HepG2 (cell line): ENCODE results near the gene PRR33. TPM values are rescaled to one million over a fixed set of nuclear protein-coding genes. Genes with fewer than 3 reads are reported as not detected.

Experiments used
- ATAC-seq: fragments of 200-7000 bp; cut with Tn5 transposase; 3 replicates; pipeline ENCODE4 v1.9.1; 2020; ENCODE audit warnings: mild to moderate bottlenecking, moderate library complexity
- BruUV-seq: library from RNA; stranded (reverse); fragments of 400-500 nt; replicated peaks from 2 replicates; lab custom pipeline; 2021; lab: Mats Ljungman, UMichigan
- CTCF ChIA-PET: fragments of 300-600 bp; formaldehyde crosslinking; extraction: SDS; loops from one replicate; lab custom pipeline; 2021; ENCODE audit warnings: low total read pairs, inconsistent platforms, low intra/inter-chr PET ratio; lab: Yijun Ruan, JAX
- POLR2A ChIA-PET: fragments of 350-600 bp; sonication (Branson Sonifier 250); formaldehyde crosslinking; loops from one replicate; lab custom pipeline; 2020; ENCODE audit warnings: antibody characterized with exemption, inconsistent platforms; lab: Yijun Ruan, JAX
- DNase-seq: peaks from one replicate; pipeline ENCODE4 v3.0.0-alpha.2; 2015; ENCODE audit warnings: low spot score
- FAIRE-seq: peaks from 3 replicates; lab custom pipeline; 2011; peaks lifted over from hg19 to GRCh38; lab: Jason Lieb, UNC
- H2AFZ ChIP-seq: one replicate; pipeline ENCODE4 v1.6.1; 2011; ENCODE audit warnings: low read length, inconsistent platforms
- H3K27ac ChIP-seq: fragments of 300-600 bp; 3 replicates; pipeline ENCODE4 v1.8.0; 2011; ENCODE audit warnings: mixed run types, mild to moderate bottlenecking, mixed read lengths, low read length, inconsistent platforms; ENCODE audit not compliant: insufficient read depth; ENCODE audit errors: extremely low read length
- H3K27me3 ChIP-seq, 2 experiments: fragments of 200-600 bp in 1 of 2; 2 replicates in 1 of 2; 3 replicates in 1 of 2; pipeline versions ENCODE4 v1.6.0 to v1.8.0; 2011; ENCODE audit warnings: low read length in 2 of 2, mild to moderate bottlenecking in 2 of 2, moderate library complexity in 2 of 2, inconsistent platforms in 1 of 2; ENCODE audit not compliant: insufficient read depth in 2 of 2, control insufficient read depth in 1 of 2
- H3K36me3 ChIP-seq, 2 experiments: fragments of 200-600 bp in 1 of 2; replicated peaks in 1 of 2; 2 replicates in 1 of 2; 3 replicates in 1 of 2; pipeline versions ENCODE4 v1.5.1 to v1.8.0; 2011; ENCODE audit warnings: low read length in 2 of 2, inconsistent platforms in 1 of 2; ENCODE audit not compliant: insufficient read depth in 2 of 2, control insufficient read depth in 1 of 2
- H3K4me1 ChIP-seq: 2 replicates; pipeline ENCODE4 v1.5.1; 2012; ENCODE audit warnings: low read length, inconsistent platforms; ENCODE audit not compliant: insufficient read depth
- H3K4me2 ChIP-seq: 2 replicates; pipeline ENCODE4 v1.6.0; 2011; ENCODE audit warnings: low read depth, low read length, inconsistent platforms
- H3K4me3 ChIP-seq, 3 experiments: fragments of 200-600 bp in 1 of 3; sonication (generic), shearing (Covaris generic) in 1 of 3; replicated peaks in 1 of 3; 2 replicates each; pipeline ENCODE4 v1.5.1; 2011 to 2016; ENCODE audit warnings: low read length in 3 of 3, inconsistent platforms in 2 of 3, low read depth in 2 of 3, mild to moderate bottlenecking in 2 of 3, control low read depth in 1 of 3, mixed read lengths in 1 of 3; ENCODE audit not compliant: insufficient read depth in 1 of 3
- H3K79me2 ChIP-seq: one replicate; pipeline ENCODE4 v1.6.1; 2011; ENCODE audit warnings: low read length, inconsistent platforms; ENCODE audit not compliant: insufficient read depth
- H3K9ac ChIP-seq: 2 replicates; pipeline ENCODE4 v1.6.0; 2011; ENCODE audit warnings: mild to moderate bottlenecking, low read depth, low read length, inconsistent platforms; ENCODE audit not compliant: insufficient read depth
- H3K9me3 ChIP-seq: 2 replicates; pipeline ENCODE4 v1.5.1; 2012; ENCODE audit warnings: mild to moderate bottlenecking, low read length
- H4K20me1 ChIP-seq: 2 replicates; pipeline ENCODE4 v1.6.0; 2011; ENCODE audit warnings: inconsistent platforms, mild to moderate bottlenecking, low read length, moderate library complexity; ENCODE audit not compliant: insufficient read depth
- ATAD3A ChIP-seq: sonication (generic); formaldehyde crosslinking; IDR thresholded peaks from 2 replicates; pipeline ENCODE4 v1.4.0; 2020; ENCODE audit warnings: missing genetic modification reagents
- EEA1 ChIP-seq: sonication (generic); formaldehyde crosslinking; IDR thresholded peaks from 2 replicates; pipeline ENCODE4 v1.5.1; 2020; ENCODE audit warnings: mild to moderate bottlenecking, missing genetic modification reagents, borderline replicate concordance
- FIP1L1 ChIP-seq: fragments of 200-400 bp; formaldehyde crosslinking; IDR thresholded peaks from 2 replicates; pipeline ENCODE4 v1.6.1; 2018; ENCODE audit warnings: low read depth, mild to moderate bottlenecking, low read length, moderate library complexity, borderline replicate concordance; ENCODE audit not compliant: insufficient read depth
- HDAC2 ChIP-seq: sonication (generic); formaldehyde crosslinking; IDR thresholded peaks from 2 replicates; pipeline ENCODE4 v1.4.0; 2020; ENCODE audit warnings: missing genetic modification reagents
- HOMEZ ChIP-seq: IDR thresholded peaks from 2 replicates; pipeline ENCODE4 v1.6.1; 2016; ENCODE audit warnings: low read depth
- IRF2 ChIP-seq: IDR thresholded peaks from 2 replicates; pipeline ENCODE4 v1.6.1; 2018; ENCODE audit warnings: missing genetic modification reagents, missing compliant biosample characterization
- MAZ ChIP-seq, 2 experiments: sonication (generic) in 1 of 2; formaldehyde crosslinking in 1 of 2; IDR thresholded peaks; 2 replicates each; pipeline versions ENCODE4 v1.5.0 to v1.6.1; 2012 to 2020; ENCODE audit warnings: low read depth in 2 of 2, mild to moderate bottlenecking in 2 of 2, borderline replicate concordance in 1 of 2, improper control_type of control experiment in 1 of 2, low read length in 1 of 2, missing genetic modification reagents in 1 of 2, moderate library complexity in 1 of 2
- PHB2 ChIP-seq: fragments of 450-650 bp; IDR thresholded peaks from 2 replicates; pipeline ENCODE4 v1.6.1; 2018; ENCODE audit not compliant: partially characterized antibody
- SAP130 ChIP-seq: IDR thresholded peaks from 2 replicates; pipeline ENCODE4 v1.6.1; 2016; ENCODE audit warnings: low read depth
- SKI ChIP-seq: fragments of 450-650 bp; IDR thresholded peaks from one replicate; pipeline ENCODE4 v1.6.1; 2018; ENCODE audit warnings: mild to moderate bottlenecking; ENCODE audit not compliant: partially characterized antibody
- SMARCE1 ChIP-seq: fragments of 450-650 bp; IDR thresholded peaks from 2 replicates; pipeline ENCODE4 v1.6.1; 2017; ENCODE audit warnings: borderline replicate concordance
- TGIF2 ChIP-seq: IDR thresholded peaks from 2 replicates; pipeline ENCODE4 v1.6.1; 2016; ENCODE audit warnings: control low read depth, missing compliant biosample characterization
- ZFP36 ChIP-seq: fragments of 150-350 bp; IDR thresholded peaks from 2 replicates; pipeline ENCODE4 v1.6.1; 2018; ENCODE audit warnings: borderline replicate concordance, low read length, low read depth; ENCODE audit not compliant: partially characterized antibody
- ZHX1 ChIP-seq: sonication (generic); formaldehyde crosslinking; IDR thresholded peaks from 2 replicates; pipeline ENCODE4 v1.8.1; 2022; ENCODE audit warnings: low read depth, mild to moderate bottlenecking, missing genetic modification reagents
- ZNF205 ChIP-seq: IDR thresholded peaks from 2 replicates; pipeline ENCODE4 v1.6.1; 2018; ENCODE audit warnings: missing biosample characterization, missing genetic modification reagents
- ZNF234 ChIP-seq: sonication (generic); formaldehyde crosslinking; conservative IDR thresholded peaks from 2 replicates; pipeline ENCODE4 v1.5.1; 2020; ENCODE audit warnings: mild to moderate bottlenecking, missing genetic modification reagents
- ZNF251 ChIP-seq: sonication (generic); formaldehyde crosslinking; IDR thresholded peaks from 2 replicates; pipeline ENCODE4 v1.9.0; 2021; ENCODE audit warnings: mild to moderate bottlenecking, missing genetic modification reagents
- ZNF468 ChIP-seq: sonication (generic); formaldehyde crosslinking; IDR thresholded peaks from 2 replicates; pipeline ENCODE4 v1.8.0; 2022; ENCODE audit warnings: mild to moderate bottlenecking, moderate library complexity, missing genetic modification reagents
- ZNF562 ChIP-seq: sonication (generic); formaldehyde crosslinking; IDR thresholded peaks from 2 replicates; pipeline ENCODE4 v1.8.0; 2022; ENCODE audit warnings: missing genetic modification reagents, borderline replicate concordance
- WGBS: methylation state at CpG from one replicate; pipeline ENCODE4 v1.1.6; 2017; ENCODE audit warnings: low lambda C conversion rate; 5-methylcytosine and 5-hydroxymethylcytosine counted together
- in situ Hi-C: cut with HindIII; loops from 2 replicates; pipeline ENCODE4 v1.10.0; 2017; ENCODE audit warnings: low pct_unique_long_range_greater_than_20kb; ENCODE audit not compliant: extremely low pct_ligation_motif_present
- intact Hi-C: fragments of 100-400 bp; cut with micrococcal nuclease; formaldehyde crosslinking; loops from one replicate; pipeline ENCODE4 v1.10.0; 2022; ENCODE audit not compliant: unreplicated experiment
- polyA plus RNA-seq, 8 experiments: library from polyadenylated mRNA; depleted of rRNA in 3 of 8; stranded (reverse) in 7 of 8; unstranded in 1 of 8; fragments of >200 nt; fragmentation: Illumina TruSeq in 4 of 8; extraction: Trizol in 4 of 8; gene quantifications; 2 replicates each; pipeline versions ENCODE4 v1.2.1 to v1.2.3, GENCODE V29; 2011 to 2016; ENCODE audit warnings: low read depth in 4 of 8, missing spikeins in 1 of 8, mixed read lengths in 1 of 8; ENCODE audit not compliant: insufficient read depth in 1 of 8
- total RNA-seq, 5 experiments: library from RNA; depleted of rRNA; stranded (reverse); fragments of >200 nt; fragmentation: Illumina TruSeq; extraction: Trizol; gene quantifications; 2 replicates each; pipeline ENCODE4 v1.2.3, GENCODE V29; 2016; ENCODE audit warnings: low read depth in 1 of 5
- TF ChIP-seq, protein P1 (sequence below): sonication (generic); formaldehyde crosslinking; IDR thresholded peaks from 2 replicates; pipeline ENCODE4 v1.5.1; 2020; ENCODE audit warnings: mild to moderate bottlenecking, moderate library complexity, missing genetic modification reagents

PRR33 gene
- total and polyA plus RNA-seq, 2 of the 13 experiments (the other 11 are each of a cell fraction or from before 2014, with no cell fraction given) = not detected

GRCh38 chr11:1932105-1932480 lies 40.4 kb upstream of the PRR33 start:
- peaks cover 23 to 73% of the 10 kb centered on the region in 2 experiments for H3K27me3 ChIP-seq
- FAIRE-seq (no peak), ATAC-seq (no peak), DNase-seq (no peak)
- H3K36me3 ChIP-seq = no peaks in the 10 kb centered on the region
- POLR2A ChIA-PET = no interaction called here
- H3K9me3 ChIP-seq = no peaks in the 10 kb centered on the region
- no peak overlapping the region for H3K4me2 ChIP-seq
- intact Hi-C loops (no loop called here), in situ Hi-C loops (no loop called here)
- TF ChIP-seq TGIF2 = no peak
- no peak for TF ChIP-seq ZNF234 (CRISPR knock-in tag)
- no peak for TF ChIP-seq ZNF562 (CRISPR knock-in tag)
- TF ChIP-seq ZHX1 (CRISPR knock-in tag) = no peak
- no peak for TF ChIP-seq HOMEZ
- no peak for TF ChIP-seq MAZ (IDR thresholded peaks at IDR 0.05; ENCODE audit: borderline replicate concordance, low read depth, low read length)
- no peak for TF ChIP-seq MAZ (CRISPR knock-in tag; IDR thresholded peaks at IDR 0.05; ENCODE audit: low read depth)
- TF ChIP-seq EEA1 = no peak
- TF ChIP-seq ZNF251 (CRISPR knock-in tag) = no peak
- TF ChIP-seq SMARCE1 = no peak
- no peak for TF ChIP-seq ZFP36
- no peak for TF ChIP-seq HDAC2 (CRISPR knock-in tag)
- TF ChIP-seq ZNF205 (CRISPR knock-in tag) = no peak
- TF ChIP-seq ZNF468 (CRISPR knock-in tag) = no peak
- TF ChIP-seq FIP1L1 = no peak
- no peak for TF ChIP-seq SKI
- no peak for TF ChIP-seq SAP130 (CRISPR knock-in tag)
- TF ChIP-seq, protein P1, sequence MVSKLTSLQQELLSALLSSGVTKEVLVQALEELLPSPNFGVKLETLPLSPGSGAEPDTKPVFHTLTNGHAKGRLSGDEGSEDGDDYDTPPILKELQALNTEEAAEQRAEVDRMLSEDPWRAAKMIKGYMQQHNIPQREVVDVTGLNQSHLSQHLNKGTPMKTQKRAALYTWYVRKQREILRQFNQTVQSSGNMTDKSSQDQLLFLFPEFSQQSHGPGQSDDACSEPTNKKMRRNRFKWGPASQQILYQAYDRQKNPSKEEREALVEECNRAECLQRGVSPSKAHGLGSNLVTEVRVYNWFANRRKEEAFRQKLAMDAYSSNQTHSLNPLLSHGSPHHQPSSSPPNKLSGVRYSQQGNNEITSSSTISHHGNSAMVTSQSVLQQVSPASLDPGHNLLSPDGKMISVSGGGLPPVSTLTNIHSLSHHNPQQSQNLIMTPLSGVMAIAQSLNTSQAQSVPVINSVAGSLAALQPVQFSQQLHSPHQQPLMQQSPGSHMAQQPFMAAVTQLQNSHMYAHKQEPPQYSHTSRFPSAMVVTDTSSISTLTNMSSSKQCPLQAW (CRISPR knock-in tag) = no peak
- no peak for TF ChIP-seq IRF2
- TF ChIP-seq ATAD3A (CRISPR knock-in tag) = no peak
- no peak for TF ChIP-seq PHB2
- H3K79me2 ChIP-seq = no peaks in the 10 kb centered on the region
- no peaks in the 10 kb centered on the region for H4K20me1 ChIP-seq
- BruUV-seq = no TSS peak
- no peak overlapping the region for H3K27ac ChIP-seq
- H3K4me1 ChIP-seq = no peaks in the 10 kb centered on the region
- H3K9ac ChIP-seq = no peak overlapping the region
- no peak overlapping the region for H3K4me3 ChIP-seq
- no peak overlapping the region for H2AFZ ChIP-seq
- WGBS = 34% methylated on average over 7 of the region's 11 CpGs
- CTCF ChIA-PET = no interaction called here
